Measurements from ENCODE around the gene CYP3A4.
"Not testable (repeated sequence)": the region's sequence is repeated elsewhere in the genome, so short reads cannot be mapped to it uniquely, and the experiment has no call there.

CYP3A4 gene

DNA sequence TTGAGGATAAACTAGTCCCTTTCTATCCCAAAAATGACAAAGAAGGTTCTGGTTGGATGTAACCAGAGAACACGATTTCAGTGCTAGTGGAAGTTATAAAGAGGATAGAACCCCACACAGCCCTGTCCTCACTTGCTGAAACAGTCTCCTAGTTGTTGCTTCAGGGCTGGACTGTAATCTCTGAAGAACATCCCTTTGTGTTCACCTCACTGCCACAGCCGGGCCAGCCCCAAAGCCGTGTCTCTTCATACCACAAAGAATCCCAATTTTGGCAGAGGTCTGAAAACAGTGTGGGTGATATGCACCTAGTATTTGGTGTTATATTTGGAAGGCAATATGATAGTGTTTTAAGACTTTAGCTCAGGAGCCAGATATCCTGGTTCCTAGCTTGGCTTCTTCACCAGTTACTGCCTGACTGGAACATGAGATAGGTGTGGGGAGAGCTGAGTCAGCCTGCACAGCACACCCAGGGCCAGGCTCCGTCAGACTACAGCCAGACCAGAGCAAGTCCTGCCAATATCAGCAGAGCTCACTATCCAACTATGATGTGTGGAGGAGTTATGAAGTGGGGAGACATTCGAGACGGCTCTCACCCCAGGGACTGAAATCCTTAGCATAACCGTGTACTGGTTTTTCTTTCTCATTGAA lies 21.2 kb downstream of the CYP3A4 start:
- no peak for DNase-seq (ENCODE audit: low read depth in 4 of 4, low spot score in 1 of 4)

DNA sequence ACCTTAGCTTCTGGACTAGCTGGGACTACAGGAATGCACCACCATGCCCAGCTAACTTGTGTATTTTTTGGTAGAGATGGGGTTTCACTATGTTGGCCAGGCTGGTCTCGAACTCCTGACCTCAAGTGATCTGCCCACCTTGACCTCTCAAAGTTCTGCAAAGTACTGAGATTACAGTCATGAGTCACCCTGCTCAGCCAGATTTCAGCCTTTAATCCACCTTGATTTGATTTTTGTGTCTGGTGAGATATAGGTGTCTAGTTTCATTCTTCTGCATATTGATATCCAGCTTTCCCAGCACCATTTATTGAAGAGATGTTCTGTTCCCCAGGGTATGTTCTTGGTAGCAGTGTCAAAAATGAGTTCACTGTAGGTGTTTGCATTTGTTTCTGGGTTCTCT lies 28.9 kb downstream of the CYP3A4 start:
- no peak for DNase-seq (ENCODE audit: low read depth in 4 of 4, low spot score in 1 of 4)

DNA sequence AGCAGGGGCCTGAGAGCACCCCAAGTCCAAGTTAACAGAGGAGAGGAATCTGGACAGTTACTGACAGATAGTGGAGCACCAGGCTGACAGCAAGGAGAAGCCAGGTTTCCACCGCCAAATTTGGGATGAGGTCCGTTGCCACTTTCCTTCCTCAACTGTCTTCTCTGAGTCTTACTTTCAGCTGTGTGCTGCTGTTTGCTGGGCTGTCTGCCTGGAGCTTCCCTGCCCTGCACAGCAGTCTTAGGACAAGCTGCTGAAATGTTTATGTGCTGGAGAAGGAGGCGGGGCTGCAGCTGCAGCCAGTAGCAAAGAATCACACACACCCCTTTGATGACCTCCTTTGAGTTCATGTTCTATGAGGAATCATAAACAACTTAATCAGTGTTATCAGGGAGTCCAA lies 31.6 kb downstream of the CYP3A4 start:
- no peak for DNase-seq (ENCODE audit: low read depth in 4 of 4, low spot score in 1 of 4)

DNA sequence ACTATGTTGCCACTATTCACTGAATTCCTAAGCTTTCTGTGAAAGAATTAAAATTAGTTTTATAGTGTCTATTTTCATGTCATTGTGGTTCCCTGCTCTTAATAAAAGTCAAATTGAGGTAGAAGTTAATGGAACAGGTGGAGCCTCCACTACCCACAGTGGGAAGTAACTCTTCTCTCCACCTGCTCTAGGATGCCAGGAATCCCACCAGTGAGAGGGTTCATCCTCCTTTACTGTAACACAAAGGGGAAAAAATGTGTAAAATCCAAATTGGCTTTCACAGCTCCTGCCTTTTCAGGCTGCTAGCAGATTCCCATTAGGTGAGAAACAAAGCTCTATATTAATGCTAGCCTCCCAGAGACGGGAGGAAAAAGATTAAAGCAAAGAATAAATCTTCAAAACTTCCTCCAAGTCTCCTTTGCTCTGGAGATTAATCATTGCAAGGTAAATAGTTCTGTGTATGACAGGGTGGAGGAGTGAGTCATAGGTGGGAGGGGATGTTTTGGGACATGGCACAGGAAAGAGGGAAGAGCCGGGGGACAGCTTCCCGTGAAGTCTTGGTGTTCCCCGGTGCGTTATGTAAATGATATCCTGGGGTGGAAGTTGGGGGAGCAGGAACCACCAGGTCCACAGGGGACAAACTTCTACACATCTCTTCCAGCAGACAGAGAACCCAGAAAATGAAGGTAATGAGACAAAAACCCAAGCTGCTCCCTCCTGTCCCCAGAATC lies 32.5 kb downstream of the CYP3A4 start:
- DNase-seq (ENCODE audit: low read depth in 4 of 4, low spot score in 1 of 4): not testable (repeated sequence)

DNA sequence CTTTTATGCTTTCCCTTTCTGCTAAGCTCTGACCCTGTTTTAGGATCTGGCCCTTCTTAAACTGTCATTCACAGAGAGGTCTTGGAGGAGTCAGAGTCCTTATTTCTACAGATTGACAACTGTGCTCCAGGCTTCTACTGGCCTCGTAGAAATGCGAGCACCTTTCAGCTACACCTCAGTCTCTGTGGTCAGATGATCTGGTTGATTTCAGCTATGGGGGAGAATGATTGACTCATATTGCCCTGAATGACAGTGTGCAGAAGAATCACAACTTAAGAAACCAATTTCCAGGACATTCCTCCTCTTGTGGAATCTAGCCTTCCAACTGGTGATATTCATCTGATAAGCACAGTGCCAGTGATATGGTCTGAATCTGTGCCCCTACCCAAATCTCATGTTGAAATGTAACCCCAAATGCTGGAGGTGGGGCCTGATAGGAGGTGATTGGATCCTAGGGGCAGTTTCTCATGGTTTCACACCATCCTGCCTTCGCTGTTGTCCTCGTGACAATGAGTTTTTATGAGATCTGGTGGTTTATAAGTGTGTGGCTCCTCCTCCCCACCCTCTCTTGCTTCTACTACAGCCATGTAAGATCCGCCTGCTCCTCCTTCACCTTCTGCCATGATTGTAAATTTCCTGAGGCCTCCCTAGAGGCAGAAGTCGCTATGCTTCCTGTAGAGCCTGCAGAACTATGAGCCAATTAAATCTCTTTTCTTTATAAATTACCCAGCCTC lies 35.0 kb downstream of the CYP3A4 start:
- DNase-seq (ENCODE audit: low read depth in 4 of 4, low spot score in 1 of 4): no peak

DNA sequence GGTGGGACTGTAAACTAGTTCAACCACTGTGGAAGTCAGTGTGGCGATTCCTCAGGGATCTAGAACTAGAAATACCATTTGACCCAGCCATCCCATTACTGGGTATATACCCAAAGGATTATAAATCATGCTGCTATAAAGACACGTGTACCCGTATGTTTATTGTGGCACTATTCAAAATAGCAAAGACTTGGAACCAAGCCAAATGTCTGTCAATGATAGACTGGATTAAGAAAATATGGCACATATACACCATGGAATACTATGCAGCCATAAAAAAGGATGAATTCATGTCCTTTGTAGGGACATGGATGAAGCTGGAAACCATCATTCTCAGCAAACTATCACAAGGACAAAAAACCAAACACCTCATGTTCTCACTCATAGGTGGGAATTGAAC lies 37.1 kb downstream of the CYP3A4 start:
- DNase-seq (ENCODE audit: low read depth in 4 of 4, low spot score in 1 of 4): not testable (repeated sequence)

DNA sequence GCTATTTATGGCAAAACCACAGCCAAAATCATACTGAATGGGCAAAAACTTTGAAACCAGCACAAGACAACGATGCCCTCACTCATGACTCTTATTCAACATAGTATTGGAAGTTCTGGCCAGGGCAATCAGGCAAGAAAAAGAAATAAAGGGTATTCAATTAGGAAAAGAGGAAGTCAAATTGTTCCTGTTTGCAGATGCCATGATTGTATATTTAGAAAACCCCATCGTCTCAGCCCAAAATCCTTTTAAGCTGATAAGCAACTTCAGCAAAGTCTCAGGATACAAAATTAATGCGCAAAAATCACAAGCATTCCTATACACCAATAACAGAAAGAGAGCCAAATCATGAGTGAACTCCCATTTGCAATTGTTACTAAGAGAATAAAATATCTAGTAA lies 38.6 kb downstream of the CYP3A4 start:
- DNase-seq (ENCODE audit: low read depth in 4 of 4, low spot score in 1 of 4): not testable (repeated sequence)

DNA sequence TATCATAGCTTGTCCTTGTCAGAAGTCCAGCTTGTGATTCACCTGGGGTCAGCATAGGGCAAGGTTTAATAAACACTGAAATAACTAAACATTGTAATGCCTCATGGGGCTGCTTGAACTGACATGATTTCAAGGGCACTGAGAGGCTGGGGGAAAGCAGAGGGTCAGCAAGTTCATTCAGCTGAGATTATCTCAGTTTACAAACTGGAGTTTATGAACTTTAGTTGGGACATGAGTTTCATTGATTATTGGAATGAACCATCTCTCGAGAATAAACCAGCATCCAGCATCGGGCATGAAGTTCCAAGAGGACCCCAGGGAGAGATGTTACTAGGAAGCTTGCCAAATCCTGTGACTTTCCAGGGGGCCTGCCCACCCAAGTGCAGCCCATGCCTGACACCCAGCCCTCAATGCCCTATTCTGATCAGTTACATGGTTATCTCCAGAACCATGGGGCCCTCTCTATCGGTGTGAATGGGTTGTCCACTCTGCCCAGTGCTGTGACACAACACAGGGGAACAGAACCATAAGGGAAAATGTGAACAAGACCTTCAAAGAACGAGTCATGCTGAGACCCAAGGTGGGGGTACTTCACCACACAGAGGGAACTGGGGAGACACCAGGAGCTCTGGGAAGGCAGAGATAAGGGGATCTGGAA lies 41.1 kb downstream of the CYP3A4 start:
- no peak for DNase-seq (ENCODE audit: low read depth in 4 of 4, low spot score in 1 of 4)

DNA sequence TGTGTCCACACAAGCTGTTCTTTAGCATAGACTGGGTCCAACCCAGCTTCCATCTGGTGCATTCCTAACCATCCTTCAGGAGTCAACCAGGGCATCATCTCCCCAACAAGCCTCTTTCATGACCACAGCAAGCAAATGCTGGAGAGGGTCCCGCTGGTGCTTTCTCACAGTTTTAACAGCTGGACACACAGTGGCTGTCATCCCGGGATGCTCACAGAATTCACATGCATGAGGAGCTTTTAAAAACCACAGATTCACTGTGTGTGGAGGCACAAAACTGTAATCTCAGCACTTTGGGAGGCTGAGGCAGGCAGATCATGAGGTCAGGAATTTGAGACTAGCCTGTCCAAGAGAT lies 42.6 kb downstream of the CYP3A4 start:
- no peak for DNase-seq (ENCODE audit: low read depth in 4 of 4, low spot score in 1 of 4)

DNA sequence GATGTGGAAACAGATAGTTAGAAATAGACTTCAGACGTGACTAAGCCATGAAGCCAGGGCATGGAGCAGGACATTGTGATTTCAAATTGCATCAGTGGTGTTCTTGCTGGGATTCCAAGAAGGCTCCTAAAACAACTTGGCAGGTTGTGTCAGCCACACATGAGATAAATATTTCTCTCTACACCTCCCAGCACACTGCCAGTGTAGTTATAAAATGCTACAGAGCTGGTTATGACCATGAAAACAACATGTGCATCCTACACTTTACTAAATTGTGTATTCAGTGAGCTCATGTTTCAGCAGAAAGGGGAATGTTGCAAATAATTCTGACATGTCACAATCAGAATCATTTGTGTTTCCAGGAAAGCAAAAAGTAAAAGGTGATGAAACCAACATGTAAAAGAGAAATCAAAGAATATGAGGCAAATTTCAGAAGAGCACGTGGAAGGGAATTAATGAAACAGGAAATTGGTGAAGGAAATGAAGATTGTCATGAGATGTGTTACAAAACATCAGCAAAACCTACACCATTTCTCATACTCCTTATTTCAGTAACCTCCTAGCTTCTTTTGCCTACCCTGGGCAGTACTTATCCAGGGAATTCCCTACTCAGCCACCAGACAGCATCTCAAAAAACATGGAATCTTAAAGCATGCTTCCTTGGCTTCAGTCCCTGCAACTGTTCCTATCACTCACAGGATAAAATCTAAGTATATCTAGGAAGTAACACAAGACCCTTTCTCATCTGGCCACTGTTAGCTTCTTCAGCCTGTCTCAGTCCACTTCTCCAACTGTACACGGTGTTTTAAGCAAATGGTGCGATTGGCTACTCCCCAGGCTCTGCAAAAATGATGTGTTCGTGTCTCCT lies 43.2 kb downstream of the CYP3A4 start:
- DNase-seq (ENCODE audit: low read depth in 4 of 4, low spot score in 1 of 4): no peak

DNA sequence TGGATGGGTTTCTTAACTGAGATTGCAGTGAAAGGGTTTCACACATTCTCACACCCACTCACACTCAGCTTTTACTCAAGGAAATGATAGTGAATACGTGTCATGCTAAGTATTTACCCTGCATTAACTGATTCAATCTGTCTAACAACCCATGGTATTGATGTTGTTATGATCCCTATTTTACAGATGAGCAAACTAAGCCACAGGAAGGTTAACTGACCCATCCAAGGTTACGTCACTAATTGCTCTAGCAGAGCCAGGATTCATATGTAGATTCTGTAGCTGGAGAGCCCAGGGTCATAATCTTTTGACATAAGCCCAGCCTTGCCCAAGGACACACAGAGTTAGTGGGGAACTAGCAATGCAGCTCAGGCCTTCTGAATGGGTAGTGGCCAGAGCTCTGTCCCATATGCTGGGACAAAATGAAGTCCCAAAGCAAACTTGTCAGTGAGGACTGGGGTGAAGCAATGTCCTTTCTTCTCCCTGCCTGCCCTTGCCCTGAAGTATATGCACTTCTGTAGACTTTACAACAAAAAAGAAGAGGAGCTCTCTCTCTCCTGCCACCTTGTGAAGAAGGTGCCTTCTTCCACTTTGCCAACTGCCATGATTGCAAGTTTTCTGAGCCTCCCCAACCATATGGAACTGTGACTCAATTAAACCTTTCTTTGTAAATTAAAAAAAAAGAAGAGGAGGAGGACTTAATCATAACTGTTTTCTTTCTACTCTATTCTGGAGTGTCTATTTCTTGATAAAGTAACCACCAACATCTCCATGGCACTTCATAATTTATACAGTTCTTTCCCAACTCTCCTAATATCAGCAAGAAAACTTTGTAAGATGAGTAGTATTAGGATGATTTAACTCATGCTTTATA lies 44.0 kb downstream of the CYP3A4 start:
- no peak for DNase-seq (ENCODE audit: low read depth in 4 of 4, low spot score in 1 of 4)

DNA sequence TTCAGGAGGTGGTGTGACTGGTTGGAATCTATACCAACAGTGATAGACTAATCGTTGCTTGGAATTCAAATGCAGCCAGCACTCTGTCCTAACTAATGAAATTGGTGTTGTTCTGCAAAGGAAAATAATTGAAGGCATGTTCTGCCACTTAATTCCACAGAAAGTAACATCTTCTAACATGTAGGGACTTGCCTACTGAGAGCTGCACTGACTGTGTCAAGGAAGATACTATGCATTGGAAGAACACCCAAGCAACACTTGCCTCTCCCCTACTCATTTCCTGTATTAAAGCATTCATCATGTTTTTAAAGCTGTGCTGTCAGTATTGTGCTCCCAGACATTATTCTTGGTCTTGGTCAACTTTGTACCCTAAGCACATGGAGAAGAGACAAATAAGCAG lies 46.3 kb downstream of the CYP3A4 start:
- DNase-seq (ENCODE audit: low read depth in 4 of 4, low spot score in 1 of 4): no peak

DNA sequence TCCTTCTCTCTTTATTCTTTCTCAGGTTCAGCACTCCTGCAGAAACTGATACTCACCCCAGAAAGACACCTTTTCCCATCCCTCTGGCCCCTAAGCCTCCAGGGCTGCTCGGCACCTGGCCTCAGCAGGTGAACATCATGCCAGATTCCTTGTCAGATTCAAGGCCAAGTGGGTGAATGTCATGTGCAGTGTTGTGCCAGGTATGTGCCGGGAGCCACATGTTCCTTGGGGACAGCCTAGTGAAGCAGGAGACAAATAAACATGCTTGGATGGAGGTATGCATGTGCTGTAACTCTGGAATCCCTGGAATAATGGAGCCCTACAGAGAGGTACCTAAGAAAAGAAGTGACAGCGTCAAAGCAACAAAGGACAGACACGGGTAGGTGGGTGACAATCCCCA lies 47.3 kb downstream of the CYP3A4 start:
- not testable (repeated sequence) for DNase-seq (ENCODE audit: low read depth in 4 of 4, low spot score in 1 of 4)

DNA sequence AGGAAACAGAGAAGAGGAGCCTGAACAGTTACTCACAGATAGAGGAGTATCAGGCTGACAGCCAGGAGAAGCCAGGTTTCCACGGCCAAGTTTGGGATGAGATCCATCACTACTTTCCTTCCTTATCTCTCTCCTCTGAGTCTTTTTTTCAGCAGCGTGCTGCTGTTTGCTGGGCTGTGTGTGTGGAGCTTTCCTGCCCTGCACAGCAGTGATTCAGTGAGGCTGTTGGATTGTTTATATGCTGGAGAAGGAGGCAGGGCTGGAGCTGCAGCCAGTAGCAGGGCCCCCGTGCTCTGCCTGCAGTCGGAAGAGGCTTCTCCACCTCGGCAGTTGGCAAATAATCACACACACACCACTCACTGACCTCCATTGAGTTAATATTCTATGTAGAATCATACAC lies 49.0 kb downstream of the CYP3A4 start, which contains the start of gene CYP3A7:
TSS of gene CYP3A7 (minus strand) at position 210 of the 400 bp plus-strand sequence. CDS start at position 107, 103 bp downstream.
- DNase-seq (ENCODE audit: low read depth in 4 of 4, low spot score in 1 of 4): no peak

DNA sequence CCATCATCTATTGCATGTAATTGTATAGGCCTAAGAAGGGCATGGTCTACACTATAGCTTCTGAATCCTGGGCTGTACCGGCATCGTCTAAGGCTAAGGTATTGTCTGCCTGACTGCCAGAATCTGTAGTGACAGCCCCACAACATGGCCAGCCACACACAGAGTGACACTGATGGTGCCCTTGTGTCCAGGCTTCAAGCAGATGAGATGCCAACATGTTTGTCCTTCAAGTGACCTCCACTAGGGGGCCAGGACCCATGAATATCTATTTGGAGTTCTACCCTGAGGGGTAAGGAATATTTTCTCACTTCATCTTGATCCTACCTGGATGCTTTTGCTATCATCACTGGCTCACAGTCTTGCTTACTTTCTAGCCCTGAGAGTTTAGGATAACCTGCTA lies 50.5 kb downstream of the CYP3A4 start:
- no peak for DNase-seq (ENCODE audit: low read depth in 4 of 4, low spot score in 1 of 4)

DNA sequence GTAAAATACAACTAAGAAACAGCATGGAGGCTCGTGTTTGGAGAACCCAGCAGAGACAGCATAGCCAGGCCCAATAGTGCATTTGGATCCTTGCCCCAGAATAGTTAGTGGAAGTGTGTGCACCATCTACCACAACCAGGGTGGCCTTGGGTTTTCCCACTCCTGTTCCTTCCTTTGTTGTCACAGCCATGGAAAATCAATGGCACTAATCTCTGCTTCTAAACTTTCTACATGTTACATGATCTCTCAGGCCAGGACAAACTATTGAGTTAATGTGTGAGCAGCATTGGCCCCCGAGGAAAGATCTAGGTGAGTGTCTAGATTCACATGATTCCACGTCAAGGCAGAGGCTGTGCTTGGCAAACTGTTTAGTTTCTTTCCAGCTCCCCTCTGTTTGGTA lies 51.0 kb downstream of the CYP3A4 start:
- DNase-seq (ENCODE audit: low read depth in 4 of 4, low spot score in 1 of 4): no peak

DNA sequence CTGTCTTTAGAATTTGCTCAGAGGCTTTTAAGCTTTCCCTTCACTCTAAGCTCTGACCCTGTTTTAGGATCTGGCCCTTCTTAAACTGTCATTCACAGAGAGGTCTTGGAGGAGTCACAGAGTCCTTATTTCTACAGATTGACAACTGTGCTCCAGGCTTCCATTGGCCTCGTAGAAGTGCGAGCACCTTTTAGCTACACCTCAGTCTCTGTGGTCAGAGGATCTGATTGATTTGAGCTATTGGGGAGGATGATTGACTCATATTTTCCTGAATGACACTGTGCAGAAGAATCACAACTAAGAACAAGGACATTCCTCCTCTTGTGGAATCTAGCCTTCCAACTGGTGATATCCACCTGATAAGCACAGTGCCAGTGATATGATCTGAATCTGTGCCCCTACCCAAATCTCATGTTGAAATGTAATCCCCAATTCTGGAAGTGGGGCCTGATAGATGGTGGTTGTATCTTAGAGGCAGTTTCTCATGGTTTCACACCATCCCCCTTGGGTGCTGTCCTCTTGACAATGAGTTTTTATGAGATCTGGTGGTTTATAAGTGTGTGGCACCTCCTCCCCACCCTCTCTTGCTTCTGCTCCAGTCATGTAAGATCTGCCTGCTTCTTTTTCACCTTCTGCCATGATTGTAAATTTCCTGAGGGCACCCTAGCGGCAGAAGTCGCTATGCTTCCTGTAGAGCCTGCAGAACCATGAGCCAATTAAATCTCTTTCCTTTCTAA lies 52.2 kb downstream of the CYP3A4 start:
- DNase-seq (ENCODE audit: low read depth in 4 of 4, low spot score in 1 of 4): no peak

DNA sequence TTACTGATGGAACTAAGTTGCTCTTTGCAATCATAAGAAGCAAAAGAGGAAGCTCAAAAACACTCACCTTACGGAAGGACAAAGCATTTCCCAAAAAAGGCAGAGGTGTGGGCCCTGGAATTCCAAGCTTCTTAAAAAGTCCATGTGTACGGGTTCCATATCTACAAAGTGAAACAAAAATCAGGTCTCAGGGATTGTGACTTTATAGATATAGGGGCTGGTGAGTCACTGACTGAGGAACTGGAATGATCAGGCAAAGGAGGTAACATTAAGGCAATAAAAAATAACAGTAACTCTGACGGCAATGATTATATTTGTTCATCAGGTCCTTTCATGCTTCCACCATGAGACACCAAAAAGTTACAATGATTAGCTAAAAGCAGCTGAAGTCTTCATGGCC lies 53.0 kb downstream of the CYP3A4 start:
- DNase-seq (ENCODE audit: low read depth in 4 of 4, low spot score in 1 of 4): no peak

DNA sequence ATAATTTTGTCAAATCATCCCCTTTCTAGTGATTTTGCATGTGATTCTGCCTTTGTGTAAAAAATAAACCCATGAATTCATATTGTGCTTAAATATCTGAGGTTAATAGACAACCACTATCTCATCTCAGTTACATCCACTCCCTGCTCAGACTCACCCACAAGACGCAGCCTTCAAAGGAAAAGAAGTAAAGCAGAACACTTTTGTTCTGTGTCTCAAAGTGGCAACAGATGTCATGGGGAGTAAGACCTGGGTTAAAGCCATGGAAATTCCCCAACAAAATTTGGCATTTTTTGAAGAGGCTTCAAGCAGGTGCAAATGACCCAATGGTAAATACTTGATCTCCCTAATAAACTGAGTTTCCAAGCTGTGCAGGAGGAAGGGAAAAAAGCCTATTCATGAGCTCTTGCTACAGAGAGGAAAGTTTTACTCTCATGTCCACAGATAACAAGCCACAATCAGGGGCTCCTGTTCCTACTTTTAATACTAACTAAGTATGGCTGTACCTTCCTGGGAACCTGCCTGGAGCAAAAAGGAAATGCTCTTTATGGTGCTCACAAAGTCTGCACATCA lies 53.7 kb downstream of the CYP3A4 start:
- DNase-seq (ENCODE audit: low read depth in 4 of 4, low spot score in 1 of 4): no peak

Measured in stimulated activated CD4-positive, alpha-beta T cell treated with anti-CD3 and anti-CD28 coated beads, Interleukin-1b, Interleukin-23, amount 100 ng/mL, for 24 hours (primary cell).